Ovary (tissue), 3 donors: ENCODE results near the gene CAMSAP1.

ENCODE experiments used
- POLR2A ChIP-seq: fragments of 450-650 bp; IDR thresholded peaks from one replicate; pipeline ENCODE4 v1.6.1; 2017; ENCODE audit warnings: antibody characterized with exemption, mild to moderate bottlenecking, moderate library complexity
- TF ChIP-seq, protein P1 (sequence below), 3 donors: fragments of 450-650 bp in 2 of 3; fragments of 200-600 bp in 1 of 3; IDR thresholded peaks; one replicate each; pipeline versions ENCODE4 v1.5.1 to v1.8.0; 2016 to 2022; ENCODE audit warnings: antibody characterized with exemption in 3 of 3, mild to moderate bottlenecking in 1 of 3
- donor health status: DM: no; HTN: no; CAD: no.

DNA sequence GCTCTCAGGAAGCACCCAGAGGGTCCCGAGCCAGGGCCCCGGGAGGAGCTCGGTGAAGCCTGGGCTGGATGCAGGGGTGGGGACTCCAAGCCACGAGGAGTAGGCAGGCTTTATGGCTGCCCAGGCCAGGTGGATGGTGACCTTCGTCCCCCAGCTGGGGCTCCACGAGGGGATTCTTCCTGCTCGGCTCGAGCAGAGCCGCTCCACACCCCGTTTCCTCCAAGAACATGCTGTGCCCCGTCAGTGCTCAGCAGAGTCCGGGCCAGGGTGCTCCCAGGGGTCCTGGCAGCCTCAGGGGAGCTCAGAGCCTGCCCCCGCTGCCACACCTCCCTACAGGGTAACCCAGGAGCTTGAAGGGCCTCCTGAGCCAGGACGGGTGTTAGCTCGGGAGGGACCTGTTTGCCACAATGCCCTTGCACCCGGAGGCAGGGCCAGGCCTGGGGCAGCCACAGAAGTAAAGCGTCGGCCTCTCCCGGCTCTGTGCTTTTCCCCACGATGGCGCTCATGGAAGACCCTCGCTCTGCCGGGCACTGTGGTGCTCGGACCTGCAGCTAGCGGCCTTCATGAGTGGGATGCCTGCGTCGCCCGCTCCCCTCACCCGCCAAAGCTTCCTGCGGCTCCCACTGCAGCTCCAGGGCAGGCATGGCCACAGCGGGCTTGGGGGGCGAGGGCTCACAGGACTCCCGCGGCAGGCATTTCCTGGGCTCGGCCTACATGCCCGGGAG, 118.6 kb downstream of the CAMSAP1 start:
- TF ChIP-seq, protein P1, sequence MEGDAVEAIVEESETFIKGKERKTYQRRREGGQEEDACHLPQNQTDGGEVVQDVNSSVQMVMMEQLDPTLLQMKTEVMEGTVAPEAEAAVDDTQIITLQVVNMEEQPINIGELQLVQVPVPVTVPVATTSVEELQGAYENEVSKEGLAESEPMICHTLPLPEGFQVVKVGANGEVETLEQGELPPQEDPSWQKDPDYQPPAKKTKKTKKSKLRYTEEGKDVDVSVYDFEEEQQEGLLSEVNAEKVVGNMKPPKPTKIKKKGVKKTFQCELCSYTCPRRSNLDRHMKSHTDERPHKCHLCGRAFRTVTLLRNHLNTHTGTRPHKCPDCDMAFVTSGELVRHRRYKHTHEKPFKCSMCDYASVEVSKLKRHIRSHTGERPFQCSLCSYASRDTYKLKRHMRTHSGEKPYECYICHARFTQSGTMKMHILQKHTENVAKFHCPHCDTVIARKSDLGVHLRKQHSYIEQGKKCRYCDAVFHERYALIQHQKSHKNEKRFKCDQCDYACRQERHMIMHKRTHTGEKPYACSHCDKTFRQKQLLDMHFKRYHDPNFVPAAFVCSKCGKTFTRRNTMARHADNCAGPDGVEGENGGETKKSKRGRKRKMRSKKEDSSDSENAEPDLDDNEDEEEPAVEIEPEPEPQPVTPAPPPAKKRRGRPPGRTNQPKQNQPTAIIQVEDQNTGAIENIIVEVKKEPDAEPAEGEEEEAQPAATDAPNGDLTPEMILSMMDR (IDR thresholded peaks at IDR 0.05), result no peak
- TF ChIP-seq POLR2A, result no peak
